ENCODE results near the gene PTRHD1. TPM values are rescaled to one million over a fixed set of nuclear protein-coding genes. Genes with fewer than 3 reads are reported as not detected.

Gene PTRHD1
- 10 to 100 TPM; 10.2 to 35.1 (median 23.3) TPM for total RNA-seq

GRCh38 chr2:24792874-24793760 lies at the start of gene PTRHD1, which contains the start of gene CENPO:
PTRHD1 (minus strand) TSS chr2:24793391; CDS start chr2:24793377, 14 bp downstream.
CENPO (plus strand) TSS chr2:24793425; CDS start chr2:24793920, 495 bp downstream.
- no peak for TF ChIP-seq CTCF (IDR thresholded peaks at IDR 0.05; ENCODE audit: low read depth)

GRCh38 chr2:24842081-24843050 lies 49.2 kb upstream of the PTRHD1 start:
- no peak for TF ChIP-seq CTCF (IDR thresholded peaks at IDR 0.05; ENCODE audit: low read depth)

- TF ChIP-seq CTCF (IDR thresholded peaks at IDR 0.05; ENCODE audit: low read depth) = no peak
Observed at GRCh38 chr2:24840962-24841945, 48.1 kb upstream of the PTRHD1 start.

- TF ChIP-seq CTCF (IDR thresholded peaks at IDR 0.05; ENCODE audit: low read depth) = no peak
Observed at GRCh38 chr2:24840164-24840869, 47.1 kb upstream of the PTRHD1 start.

- TF ChIP-seq CTCF (IDR thresholded peaks at IDR 0.05; ENCODE audit: low read depth) = no peak
Observed at GRCh38 chr2:24839729-24840128, 46.5 kb upstream of the PTRHD1 start.

GRCh38 chr2:24838541-24838940 lies 45.4 kb upstream of the PTRHD1 start:
- TF ChIP-seq CTCF (IDR thresholded peaks at IDR 0.05; ENCODE audit: low read depth) = no peak
